Measurements from ENCODE around the gene ITLN1.
"Not testable (repeated sequence)": the region's sequence is repeated elsewhere in the genome, so short reads cannot be mapped to it uniquely, and the experiment has no call there.

ITLN1 gene

GRCh38 chr1:160891474-160891873 lies 6.5 kb upstream of the ITLN1 start:
- no peak for DNase-seq (ENCODE audit: low read depth, low spot score)
- no peak overlapping the region for H3K4me3 ChIP-seq (ENCODE audit: insufficient read length, low read depth)
- no peaks in the 10 kb centered on the region for H3K27me3 ChIP-seq (ENCODE audit: insufficient read depth, insufficient read length)
- peaks cover 17% of the 10 kb centered on the region for H3K9me3 ChIP-seq (ENCODE audit: insufficient read depth, low read length)
- TF ChIP-seq SUZ12 (IDR thresholded peaks at IDR 0.05; ENCODE audit: extremely low read depth, insufficient read depth, insufficient read length) (no peak), YY1 (IDR thresholded peaks at IDR 0.05; ENCODE audit: insufficient read depth, insufficient read length) (no peak), ZNF274 (IDR thresholded peaks at IDR 0.05; ENCODE audit: low read depth, low read length) (no peak)
- H3K9ac ChIP-seq (ENCODE audit: insufficient read length, low read depth), result no peak overlapping the region
- no peaks in the 10 kb centered on the region for H3K4me1 ChIP-seq (ENCODE audit: insufficient read depth, insufficient read length)
- H3K36me3 ChIP-seq (ENCODE audit: insufficient read depth, insufficient read length, low read length), result no peaks in the 10 kb centered on the region

- H3K27me3 ChIP-seq (ENCODE audit: insufficient read depth, insufficient read length), result no peaks in the 10 kb centered on the region
Measured at GRCh38 chr1:160888926-160889325, 3.9 kb upstream of the ITLN1 start.

GRCh38 chr1:160887071-160887470 lies 2.1 kb upstream of the ITLN1 start:
- Histone ChIP-seq H3K36me3 (ENCODE audit: insufficient read depth, insufficient read length, low read length) (no peaks in the 10 kb centered on the region), H3K27me3 (ENCODE audit: insufficient read depth, insufficient read length) (no peaks in the 10 kb centered on the region), H3K4me1 (ENCODE audit: insufficient read depth, insufficient read length) (peaks cover 3% of the 10 kb centered on the region), H3K9me3 (ENCODE audit: insufficient read depth, low read length) (peaks cover 7% of the 10 kb centered on the region; the same call in 1 of the 2 replicates), H3K9ac (ENCODE audit: insufficient read length, low read depth) (no peak overlapping the region), H3K4me3 (ENCODE audit: insufficient read length, low read depth) (no peak overlapping the region)
- TF ChIP-seq YY1 (IDR thresholded peaks at IDR 0.05; ENCODE audit: insufficient read depth, insufficient read length) (no peak), SUZ12 (IDR thresholded peaks at IDR 0.05; ENCODE audit: extremely low read depth, insufficient read depth, insufficient read length) (no peak), ZNF274 (IDR thresholded peaks at IDR 0.05; ENCODE audit: low read depth, low read length) (no peak)
- DNase-seq (ENCODE audit: low read depth, low spot score), result no peak

More at GRCh38 chr1:160888926-160889325, 3.9 kb upstream of the ITLN1 start:
- H3K9me3 ChIP-seq (ENCODE audit: insufficient read depth, low read length), result peaks cover 17% of the 10 kb centered on the region
- no peak overlapping the region for H3K4me3 ChIP-seq (ENCODE audit: insufficient read length, low read depth)
- H3K4me1 ChIP-seq (ENCODE audit: insufficient read depth, insufficient read length), result peaks cover 3% of the 10 kb centered on the region
- no peak overlapping the region for H3K9ac ChIP-seq (ENCODE audit: insufficient read length, low read depth)
- no peaks in the 10 kb centered on the region for H3K36me3 ChIP-seq (ENCODE audit: insufficient read depth, insufficient read length, low read length)
- no peak for TF ChIP-seq SUZ12 (IDR thresholded peaks at IDR 0.05; ENCODE audit: extremely low read depth, insufficient read depth, insufficient read length)
- TF ChIP-seq ZNF274 (IDR thresholded peaks at IDR 0.05; ENCODE audit: low read depth, low read length), result no peak
- TF ChIP-seq YY1 (IDR thresholded peaks at IDR 0.05; ENCODE audit: insufficient read depth, insufficient read length), result no peak
- no peak for DNase-seq (ENCODE audit: low read depth, low spot score)

DNA sequence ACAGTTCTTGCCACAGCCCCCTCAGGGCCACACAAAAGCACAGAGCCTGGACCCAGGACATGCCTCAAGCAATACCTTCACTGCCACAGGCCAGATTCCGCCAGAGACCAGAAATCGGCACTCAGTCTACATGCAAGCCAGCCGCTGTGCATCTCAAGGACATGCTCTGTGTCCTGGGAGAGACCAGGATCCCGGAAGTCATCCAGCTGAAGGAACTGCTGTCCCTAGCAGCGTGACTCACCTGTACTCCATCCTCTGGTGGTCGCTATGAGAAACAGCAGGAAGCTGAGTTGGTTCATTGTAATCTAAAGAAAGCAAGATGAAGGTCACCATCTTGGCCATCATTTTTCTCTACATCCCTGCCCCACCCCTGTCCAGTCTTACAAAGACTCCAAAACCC lies 401 bp downstream of the ITLN1 start:
- no peak for TF ChIP-seq ZNF274 (IDR thresholded peaks at IDR 0.05; ENCODE audit: low read depth, low read length)
- no peak for TF ChIP-seq YY1 (IDR thresholded peaks at IDR 0.05; ENCODE audit: insufficient read depth, insufficient read length)
- no peak for TF ChIP-seq SUZ12 (IDR thresholded peaks at IDR 0.05; ENCODE audit: extremely low read depth, insufficient read depth, insufficient read length)
- Histone ChIP-seq H3K9me3 (ENCODE audit: insufficient read depth, low read length) (no peaks in the 10 kb centered on the region), H3K4me3 (ENCODE audit: insufficient read length, low read depth) (no peak overlapping the region), H3K4me1 (ENCODE audit: insufficient read depth, insufficient read length) (peaks cover 3% of the 10 kb centered on the region), H3K27me3 (ENCODE audit: insufficient read depth, insufficient read length) (no peaks in the 10 kb centered on the region), H3K36me3 (ENCODE audit: insufficient read depth, insufficient read length, low read length) (no peaks in the 10 kb centered on the region), H3K9ac (ENCODE audit: insufficient read length, low read depth) (no peak overlapping the region)
- no peak for DNase-seq (ENCODE audit: low read depth, low spot score)

DNA sequence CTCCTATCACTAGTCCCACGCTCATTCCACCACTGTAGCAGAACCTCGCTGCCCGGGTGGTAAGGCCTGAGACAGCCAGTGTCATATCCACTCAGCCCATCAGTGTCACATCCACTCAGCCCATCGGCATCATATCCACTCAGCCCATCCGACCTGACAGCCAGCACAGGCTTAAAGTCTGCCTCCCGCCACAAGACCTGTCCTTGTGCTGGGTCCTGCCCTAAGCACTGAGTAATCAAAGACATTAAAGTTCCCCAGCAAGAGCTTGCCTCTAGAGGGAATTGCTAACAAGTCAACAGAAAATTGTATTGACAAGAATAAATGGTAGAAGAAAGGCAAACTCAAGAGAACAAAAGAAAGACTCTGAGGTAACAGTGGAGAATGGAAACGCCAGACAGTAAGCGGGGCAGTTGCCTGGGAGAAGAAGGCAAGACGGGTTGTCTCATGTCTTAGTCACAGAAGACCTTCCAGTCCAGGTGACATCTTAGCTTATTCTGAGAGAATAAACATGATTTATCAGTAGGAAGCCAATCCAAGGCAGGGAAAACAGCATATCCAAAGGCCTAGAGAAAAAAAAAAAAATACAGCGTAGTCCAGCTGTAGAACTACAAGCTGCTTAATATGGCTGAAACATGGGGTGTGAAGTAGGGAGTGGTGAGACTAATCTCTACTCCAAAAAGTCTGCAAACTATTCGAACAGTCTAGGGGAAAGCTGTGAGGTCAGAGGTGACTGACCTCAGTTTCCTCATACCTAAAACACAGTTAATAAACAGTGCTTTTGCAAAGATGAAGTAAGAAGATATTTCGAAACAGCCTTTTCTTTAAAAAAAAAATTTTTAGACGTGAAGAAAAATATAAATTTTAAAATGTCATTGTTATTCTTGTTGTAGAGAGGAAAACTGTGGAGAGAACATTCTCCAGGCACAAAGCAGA lies 1.1 kb downstream of the ITLN1 start:
- TF ChIP-seq SUZ12 (IDR thresholded peaks at IDR 0.05; ENCODE audit: extremely low read depth, insufficient read depth, insufficient read length) (no peak), YY1 (IDR thresholded peaks at IDR 0.05; ENCODE audit: insufficient read depth, insufficient read length) (no peak), ZNF274 (IDR thresholded peaks at IDR 0.05; ENCODE audit: low read depth, low read length) (no peak)
- H3K9ac ChIP-seq (ENCODE audit: insufficient read length, low read depth), result no peak overlapping the region
- no peak for DNase-seq (ENCODE audit: low read depth, low spot score)
- no peaks in the 10 kb centered on the region for H3K27me3 ChIP-seq (ENCODE audit: insufficient read depth, insufficient read length)
- no peaks in the 10 kb centered on the region for H3K9me3 ChIP-seq (ENCODE audit: insufficient read depth, low read length)
- peaks cover 3% of the 10 kb centered on the region for H3K4me1 ChIP-seq (ENCODE audit: insufficient read depth, insufficient read length)
- no peak overlapping the region for H3K4me3 ChIP-seq (ENCODE audit: insufficient read length, low read depth)
- H3K36me3 ChIP-seq (ENCODE audit: insufficient read depth, insufficient read length, low read length), result no peaks in the 10 kb centered on the region

GRCh38 chr1:160882582-160882981 lies 2.4 kb downstream of the ITLN1 start:
- no peak for DNase-seq (ENCODE audit: low read depth, low spot score)
- peaks cover 3% of the 10 kb centered on the region for H3K4me1 ChIP-seq (ENCODE audit: insufficient read depth, insufficient read length)
- H3K36me3 ChIP-seq (ENCODE audit: insufficient read depth, insufficient read length, low read length), result no peaks in the 10 kb centered on the region
- TF ChIP-seq YY1 (IDR thresholded peaks at IDR 0.05; ENCODE audit: insufficient read depth, insufficient read length) (no peak), SUZ12 (IDR thresholded peaks at IDR 0.05; ENCODE audit: extremely low read depth, insufficient read depth, insufficient read length) (no peak), ZNF274 (IDR thresholded peaks at IDR 0.05; ENCODE audit: low read depth, low read length) (no peak)
- no peak overlapping the region for H3K9ac ChIP-seq (ENCODE audit: insufficient read length, low read depth)
- H3K27me3 ChIP-seq (ENCODE audit: insufficient read depth, insufficient read length), result no peaks in the 10 kb centered on the region
- no peaks in the 10 kb centered on the region for H3K9me3 ChIP-seq (ENCODE audit: insufficient read depth, low read length)
- H3K4me3 ChIP-seq (ENCODE audit: insufficient read length, low read depth), result no peak overlapping the region

- H3K9me3 ChIP-seq (ENCODE audit: insufficient read depth, low read length); H3K27me3 ChIP-seq (ENCODE audit: insufficient read depth, insufficient read length); H3K4me3 ChIP-seq (ENCODE audit: insufficient read length, low read depth); H3K9ac ChIP-seq (ENCODE audit: insufficient read length, low read depth); H3K36me3 ChIP-seq (ENCODE audit: insufficient read depth, insufficient read length, low read length); DNase-seq (ENCODE audit: low read depth, low spot score); H3K4me1 ChIP-seq (ENCODE audit: insufficient read depth, insufficient read length): not testable (repeated sequence)
Measured at GRCh38 chr1:160881264-160881663, 3.7 kb downstream of the ITLN1 start.

Data from NT2/D1 (cell line).